Lung (tissue), 12 donors: Measurements from ENCODE around the gene RTF1. TPM values are rescaled to one million over a fixed set of nuclear protein-coding genes. Genes with fewer than 3 reads are reported as not detected.

Experiments
- ATAC-seq: fragments of 200-7000 bp; cut with Tn5 transposase; one replicate; pipeline ENCODE4 v1.9.1; 2020; ENCODE audit warnings: moderate number of reproducible peaks; ENCODE audit not compliant: insufficient read depth, low FRiP score
- DNase-seq, 3 donors: peaks; one replicate each; pipeline ENCODE4 v3.0.0-alpha.2; 2013 to 2017
- H3K27ac ChIP-seq, 2 donors: one replicate each; pipeline ENCODE4 v1.5.1; 2013; ENCODE audit warnings: mild to moderate bottlenecking in 2 of 2, moderate library complexity in 2 of 2, control low read depth in 1 of 2, inconsistent platforms in 1 of 2, low read depth in 1 of 2, low read length in 1 of 2
- H3K27me3 ChIP-seq, 3 donors: one replicate each; pipeline ENCODE4 v1.5.1; 2013; ENCODE audit warnings: low read length in 2 of 3; ENCODE audit not compliant: control insufficient read depth in 3 of 3, insufficient read depth in 3 of 3
- H3K36me3 ChIP-seq, 4 donors: one replicate each; pipeline ENCODE4 v1.5.1; 2013; ENCODE audit warnings: low read length in 4 of 4, mild to moderate bottlenecking in 1 of 4, moderate library complexity in 1 of 4; ENCODE audit not compliant: control insufficient read depth in 4 of 4, insufficient read depth in 4 of 4
- H3K4me1 ChIP-seq, 5 donors: one replicate each; pipeline ENCODE4 v1.5.1; 2013; ENCODE audit warnings: low read length in 5 of 5, mild to moderate bottlenecking in 2 of 5, moderate library complexity in 1 of 5; ENCODE audit not compliant: control insufficient read depth in 5 of 5, insufficient read depth in 5 of 5
- H3K4me3 ChIP-seq: one replicate; pipeline ENCODE4 v1.5.1; 2013; ENCODE audit warnings: mild to moderate bottlenecking, control low read depth, moderate library complexity
- H3K9ac ChIP-seq, 2 donors: one replicate each; pipeline ENCODE4 v1.5.1; 2013; ENCODE audit warnings: low read length in 2 of 2, control low read depth in 1 of 2; ENCODE audit not compliant: insufficient read depth in 1 of 2
- H3K9me3 ChIP-seq, 4 donors: one replicate each; pipeline ENCODE4 v1.5.1; 2013; ENCODE audit warnings: low read length in 3 of 4, mild to moderate bottlenecking in 1 of 4, moderate library complexity in 1 of 4; ENCODE audit not compliant: control insufficient read depth in 4 of 4, insufficient read depth in 3 of 4
- CTCF ChIP-seq: IDR thresholded peaks from 2 replicates; pipeline ENCODE4 v1.5.1; 2012; ENCODE audit warnings: mild to moderate bottlenecking; ENCODE audit errors: control extremely low read depth, extremely low read depth
- WGBS, 2 donors: extraction: QIAGEN DNeasy Blood & Tissue Kit; methylation state at CpG; one replicate each; pipeline ENCODE4 v1.1.7; 2013; 5-methylcytosine and 5-hydroxymethylcytosine counted together
- polyA plus RNA-seq, 2 donors: library from polyadenylated mRNA; stranded (reverse); fragments of 200-250 nt; gene quantifications; one replicate each; pipeline ENCODE4 v1.2.1, GENCODE V29; 2013
- total RNA-seq, 2 donors: library from RNA; depleted of rRNA in 1 of 2; stranded (reverse); fragments of >200 nt in 1 of 2; gene quantifications; one replicate each; pipeline ENCODE4 v1.2.1, GENCODE V29; 2014 to 2021
- donor health status: control.
- donor health status: control.
- donor health status: Bipolar disorder and iron deficiency.
- donor health status: healthy.
- donor health status: DM: yes; HTN: yes; CAD: no.

Gene RTF1
- total and polyA plus RNA-seq, 4 donors, result 14.4 to 38.6 (median 19.4) TPM

GRCh38 chr15:41387646-41388045 is 29.2 kb upstream of the RTF1 start:
- H3K4me1 ChIP-seq, result no peaks in the 10 kb centered on the region
- H3K9me3 ChIP-seq, result no peaks in the 10 kb centered on the region
- ATAC-seq, result no peak
- H3K4me3 ChIP-seq, result no peak overlapping the region
- no peak overlapping the region for H3K9ac ChIP-seq
- no peak for TF ChIP-seq CTCF
- no peaks in the 10 kb centered on the region for H3K27me3 ChIP-seq
- H3K36me3 ChIP-seq, result peaks cover 0 to 13% (median 12%) of the 10 kb centered on the region in 4 donors
- H3K27ac ChIP-seq, result no peak overlapping the region
- no peak for DNase-seq
- 67 to 81% methylated on average over 6 of the region's 6 CpGs for WGBS, 2 donors

GRCh38 chr15:41392659-41393058 is 24.2 kb upstream of the RTF1 start:
- ATAC-seq (no peak), DNase-seq (no peak)
- H3K27ac ChIP-seq, result no peak overlapping the region
- no peaks in the 10 kb centered on the region for H3K9me3 ChIP-seq
- WGBS, 2 donors, result 81 to 98% methylated on average over 2 of the region's 2 CpGs
- H3K4me3 ChIP-seq, result no peak overlapping the region
- peaks cover 0 to 19% (median 16%) of the 10 kb centered on the region in 4 donors for H3K36me3 ChIP-seq
- H3K4me1 ChIP-seq, result no peaks in the 10 kb centered on the region
- H3K9ac ChIP-seq, result no peak overlapping the region
- no peak for TF ChIP-seq CTCF
- H3K27me3 ChIP-seq, result no peaks in the 10 kb centered on the region

- Histone ChIP-seq H3K9me3 (no peaks in the 10 kb centered on the region), H3K4me1 (no peaks in the 10 kb centered on the region), H3K27me3 (no peaks in the 10 kb centered on the region), H3K4me3 (no peak overlapping the region), H3K36me3 (peaks cover 0 to 15% (median 12%) of the 10 kb centered on the region in 4 donors), H3K27ac (no peak overlapping the region), H3K9ac (no peak overlapping the region)
- no peak for TF ChIP-seq CTCF
- DNase-seq (no peak), ATAC-seq (no peak)
- 98 to 99% methylated on average over 4 of the region's 4 CpGs for WGBS, 2 donors
These were observed 22.0 kb upstream of the RTF1 start for GRCh38 chr15:41394924-41395323.

GRCh38 chr15:41396111-41396510 is 20.8 kb upstream of the RTF1 start:
- WGBS, 2 donors, result 41 to 54% methylated on average over 3 of the region's 3 CpGs
- TF ChIP-seq CTCF, result no peak
- H3K27ac ChIP-seq, result no peak overlapping the region
- no peaks in the 10 kb centered on the region for H3K9me3 ChIP-seq
- no peak for DNase-seq
- peaks cover 0 to 15% (median 12%) of the 10 kb centered on the region in 4 donors for H3K36me3 ChIP-seq
- ATAC-seq, result no peak
- H3K27me3 ChIP-seq, result no peaks in the 10 kb centered on the region
- no peaks in the 10 kb centered on the region for H3K4me1 ChIP-seq
- no peak overlapping the region for H3K9ac ChIP-seq
- H3K4me3 ChIP-seq, result no peak overlapping the region
